ENCODE results near the gene FHOD1.
A peak's percentile ranks its signal among the peaks of the same experiment; 100 is the strongest.

DNA sequence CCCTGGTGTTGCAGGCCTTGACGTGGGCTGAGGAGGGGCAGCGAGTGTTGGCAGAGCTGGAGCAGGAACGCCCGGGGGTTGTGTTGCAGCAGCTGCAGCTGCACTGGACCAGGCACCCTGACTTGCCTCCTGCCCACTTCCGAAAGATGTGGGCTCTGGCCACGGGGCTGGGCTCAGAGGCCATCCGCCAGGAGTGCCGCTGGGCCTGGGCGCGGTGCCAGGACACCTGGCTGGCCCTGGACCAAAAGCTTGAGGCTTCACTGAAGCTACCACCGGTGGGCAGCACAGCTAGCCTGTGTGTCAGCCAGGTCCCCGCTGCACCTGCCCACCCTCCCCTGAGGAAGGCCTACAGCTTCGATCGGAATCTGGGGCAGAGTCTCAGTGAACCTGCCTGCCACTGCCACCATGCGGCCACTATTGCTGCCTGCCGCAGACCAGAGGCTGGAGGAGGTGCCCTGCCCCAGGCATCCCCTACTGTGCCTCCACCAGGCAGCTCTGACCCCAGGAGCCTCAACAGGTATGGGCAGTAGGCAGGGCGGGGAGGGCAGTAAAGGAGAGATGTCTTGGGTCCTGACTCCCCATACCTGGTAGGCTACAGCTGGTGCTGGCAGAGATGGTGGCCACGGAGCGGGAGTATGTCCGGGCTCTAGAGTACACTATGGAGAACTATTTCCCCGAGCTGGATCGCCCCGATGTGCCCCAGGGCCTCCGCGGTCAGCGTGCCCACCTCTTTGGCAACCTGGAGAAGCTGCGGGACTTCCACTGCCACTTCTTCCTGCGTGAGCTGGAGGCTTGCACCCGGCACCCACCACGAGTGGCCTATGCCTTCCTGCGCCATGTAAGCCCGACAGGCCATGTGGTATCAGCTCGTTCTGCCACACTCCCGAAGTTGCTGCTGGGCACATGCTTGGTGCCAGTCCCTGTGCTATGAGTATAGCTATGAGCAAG, 37.7 kb upstream of the FHOD1 start:
- TF ChIP-seq GATAD2B (conservative IDR thresholded peaks at IDR 0.05; ENCODE audit: low read depth) (no peak), NFYB (IDR thresholded peaks at IDR 0.05; ENCODE audit: insufficient read depth, low read depth, low read length) (no peak), YY1 (IDR thresholded peaks at IDR 0.05; ENCODE audit: low read depth, low read length) (no peak), WRNIP1 (IDR thresholded peaks at IDR 0.05; ENCODE audit: borderline replicate concordance, low read depth, low read length) (no peak)
- TF ChIP-seq, protein P1, sequence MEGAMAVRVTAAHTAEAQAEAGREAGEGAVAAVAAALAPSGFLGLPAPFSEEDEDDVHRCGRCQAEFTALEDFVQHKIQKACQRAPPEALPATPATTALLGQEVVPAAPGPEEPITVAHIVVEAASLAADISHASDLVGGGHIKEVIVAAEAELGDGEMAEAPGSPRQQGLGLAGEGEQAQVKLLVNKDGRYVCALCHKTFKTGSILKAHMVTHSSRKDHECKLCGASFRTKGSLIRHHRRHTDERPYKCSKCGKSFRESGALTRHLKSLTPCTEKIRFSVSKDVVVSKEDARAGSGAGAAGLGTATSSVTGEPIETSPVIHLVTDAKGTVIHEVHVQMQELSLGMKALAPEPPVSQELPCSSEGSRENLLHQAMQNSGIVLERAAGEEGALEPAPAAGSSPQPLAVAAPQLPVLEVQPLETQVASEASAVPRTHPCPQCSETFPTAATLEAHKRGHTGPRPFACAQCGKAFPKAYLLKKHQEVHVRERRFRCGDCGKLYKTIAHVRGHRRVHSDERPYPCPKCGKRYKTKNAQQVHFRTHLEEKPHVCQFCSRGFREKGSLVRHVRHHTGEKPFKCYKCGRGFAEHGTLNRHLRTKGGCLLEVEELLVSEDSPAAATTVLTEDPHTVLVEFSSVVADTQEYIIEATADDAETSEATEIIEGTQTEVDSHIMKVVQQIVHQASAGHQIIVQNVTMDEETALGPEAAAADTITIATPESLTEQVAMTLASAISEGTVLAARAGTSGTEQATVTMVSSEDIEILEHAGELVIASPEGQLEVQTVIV (IDR thresholded peaks at IDR 0.05; ENCODE audit: borderline replicate concordance, partially characterized antibody): no peak
- TF ChIP-seq, protein P2, sequence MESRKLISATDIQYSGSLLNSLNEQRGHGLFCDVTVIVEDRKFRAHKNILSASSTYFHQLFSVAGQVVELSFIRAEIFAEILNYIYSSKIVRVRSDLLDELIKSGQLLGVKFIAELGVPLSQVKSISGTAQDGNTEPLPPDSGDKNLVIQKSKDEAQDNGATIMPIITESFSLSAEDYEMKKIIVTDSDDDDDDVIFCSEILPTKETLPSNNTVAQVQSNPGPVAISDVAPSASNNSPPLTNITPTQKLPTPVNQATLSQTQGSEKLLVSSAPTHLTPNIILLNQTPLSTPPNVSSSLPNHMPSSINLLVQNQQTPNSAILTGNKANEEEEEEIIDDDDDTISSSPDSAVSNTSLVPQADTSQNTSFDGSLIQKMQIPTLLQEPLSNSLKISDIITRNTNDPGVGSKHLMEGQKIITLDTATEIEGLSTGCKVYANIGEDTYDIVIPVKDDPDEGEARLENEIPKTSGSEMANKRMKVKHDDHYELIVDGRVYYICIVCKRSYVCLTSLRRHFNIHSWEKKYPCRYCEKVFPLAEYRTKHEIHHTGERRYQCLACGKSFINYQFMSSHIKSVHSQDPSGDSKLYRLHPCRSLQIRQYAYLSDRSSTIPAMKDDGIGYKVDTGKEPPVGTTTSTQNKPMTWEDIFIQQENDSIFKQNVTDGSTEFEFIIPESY (IDR thresholded peaks at IDR 0.05): no peak
- TF ChIP-seq, protein P3, sequence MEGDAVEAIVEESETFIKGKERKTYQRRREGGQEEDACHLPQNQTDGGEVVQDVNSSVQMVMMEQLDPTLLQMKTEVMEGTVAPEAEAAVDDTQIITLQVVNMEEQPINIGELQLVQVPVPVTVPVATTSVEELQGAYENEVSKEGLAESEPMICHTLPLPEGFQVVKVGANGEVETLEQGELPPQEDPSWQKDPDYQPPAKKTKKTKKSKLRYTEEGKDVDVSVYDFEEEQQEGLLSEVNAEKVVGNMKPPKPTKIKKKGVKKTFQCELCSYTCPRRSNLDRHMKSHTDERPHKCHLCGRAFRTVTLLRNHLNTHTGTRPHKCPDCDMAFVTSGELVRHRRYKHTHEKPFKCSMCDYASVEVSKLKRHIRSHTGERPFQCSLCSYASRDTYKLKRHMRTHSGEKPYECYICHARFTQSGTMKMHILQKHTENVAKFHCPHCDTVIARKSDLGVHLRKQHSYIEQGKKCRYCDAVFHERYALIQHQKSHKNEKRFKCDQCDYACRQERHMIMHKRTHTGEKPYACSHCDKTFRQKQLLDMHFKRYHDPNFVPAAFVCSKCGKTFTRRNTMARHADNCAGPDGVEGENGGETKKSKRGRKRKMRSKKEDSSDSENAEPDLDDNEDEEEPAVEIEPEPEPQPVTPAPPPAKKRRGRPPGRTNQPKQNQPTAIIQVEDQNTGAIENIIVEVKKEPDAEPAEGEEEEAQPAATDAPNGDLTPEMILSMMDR (IDR thresholded peaks at IDR 0.05 in 2 of 3, conservative IDR thresholded peaks at IDR 0.05 in 1 of 3; ENCODE audit: control insufficient read depth in 2 of 3, extremely low read depth in 1 of 3, insufficient read depth in 1 of 3, low read depth in 3 of 3, low read length in 3 of 3): peak; percentile 13 to 38 (median 38); a peak in 3 of 6 replicates

All from GM12878 (cell line).